Left lung (tissue), 10 donors: ENCODE measurements around the gene MBP. TPM values are rescaled to one million over a fixed set of nuclear protein-coding genes. Genes with fewer than 3 reads are reported as not detected.

ENCODE experiments used
- ATAC-seq: fragments of 200-7000 bp; cut with Tn5 transposase; one replicate; pipeline ENCODE4 v1.9.1; 2020; ENCODE audit warnings: moderate library complexity
- DNase-seq, 4 donors: peaks; one replicate each; pipeline ENCODE4 v3.0.0-alpha.2; 2013 to 2020
- H3K27ac ChIP-seq, 2 donors: fragments of 200-600 bp; sonication (generic) in 1 of 2; one replicate each; pipeline versions ENCODE4 v1.5.0 to v1.8.0; 2020 to 2021
- H3K27me3 ChIP-seq, 2 donors: fragments of 200-600 bp; sonication (generic) in 1 of 2; one replicate each; pipeline versions ENCODE4 v1.5.0 to v1.8.0; 2020 to 2021
- H3K36me3 ChIP-seq, 2 donors: fragments of 200-600 bp; sonication (generic) in 1 of 2; one replicate each; pipeline versions ENCODE4 v1.5.0 to v1.8.0; 2020 to 2021
- H3K4me1 ChIP-seq, 2 donors: fragments of 200-600 bp; one replicate each; pipeline ENCODE4 v1.8.0; 2021
- H3K4me3 ChIP-seq, 2 donors: fragments of 200-600 bp; sonication (generic) in 1 of 2; one replicate each; pipeline versions ENCODE4 v1.5.0 to v1.8.0; 2020 to 2021; ENCODE audit warnings: mild to moderate bottlenecking in 1 of 2
- H3K9me3 ChIP-seq, 2 donors: fragments of 200-600 bp; sonication (generic) in 1 of 2; one replicate each; pipeline versions ENCODE4 v1.5.0 to v1.8.0; 2020 to 2021
- CTCF ChIP-seq, 2 donors: fragments of 200-600 bp; sonication (generic) in 1 of 2; IDR thresholded peaks; one replicate each; pipeline versions ENCODE4 v1.5.0 to v1.8.0; 2021; ENCODE audit warnings: antibody characterized with exemption in 2 of 2
- intact Hi-C, 2 donors: fragments of 100-400 bp; cut with DNase I; formaldehyde crosslinking; loops; one replicate each; pipeline versions ENCODE4 v1.11.2 to v1.14.2; 2022
- polyA plus RNA-seq, 6 donors: library from polyadenylated mRNA; unstranded; fragments of 120-200 nt; gene quantifications; one replicate each; pipeline ENCODE4 v1.2.1, GENCODE V29; 2013; ENCODE audit not compliant: insufficient read length in 6 of 6
- total RNA-seq, 2 donors: library from RNA; stranded (reverse); fragmentation: NEBNext Ultra II Directional; extraction: Animal tissue kit (Norgen Biotek cat#: 25700); gene quantifications; one replicate each; pipeline ENCODE4 v1.2.1, GENCODE V29; 2021
- donor health status: DM: no; HTN: yes; CAD: no.
- donor health status: DM: no; HTN: no; CAD: no.

Gene MBP
- total and polyA plus RNA-seq, 8 donors: 8.8 to 56.7 (median 10.8) TPM

DNA sequence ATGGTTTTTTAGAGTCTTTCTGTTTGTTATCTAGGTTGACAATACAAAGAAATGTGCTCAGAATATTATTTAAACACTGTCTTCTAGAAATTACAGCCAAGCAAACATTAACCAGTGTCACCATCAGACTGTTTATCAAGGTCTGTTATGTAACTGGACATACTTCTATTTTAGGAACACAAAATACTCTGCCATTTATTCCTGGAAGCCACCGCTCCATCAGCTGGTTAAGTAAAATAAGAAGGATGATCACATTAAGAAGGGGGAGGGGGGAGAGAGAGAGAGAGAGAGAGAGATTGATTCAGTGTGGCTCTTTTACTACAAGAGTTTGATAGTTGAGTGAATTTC is 47.9 kb downstream of the MBP start:
- intact Hi-C loops: no loop called here
- no peak for ATAC-seq
- H3K36me3 ChIP-seq: peaks cover 0 to 12% of the 10 kb centered on the region in 2 donors
- no peaks in the 10 kb centered on the region for H3K27me3 ChIP-seq
- peaks cover 11 to 92% of the 10 kb centered on the region in 2 donors for H3K4me1 ChIP-seq
- H3K27ac ChIP-seq: peak overlapping the region in 1 of 2 donors; percentile 65
- no peak overlapping the region for H3K4me3 ChIP-seq
- no peak for DNase-seq
- TF ChIP-seq CTCF (IDR thresholded peaks at IDR 0.05): no peak
- no peaks in the 10 kb centered on the region for H3K9me3 ChIP-seq

GRCh38 chr18:77082316-77082955 is 50.1 kb downstream of the MBP start:
- H3K4me1 ChIP-seq: peaks cover 13 to 95% of the 10 kb centered on the region in 2 donors
- no peak for ATAC-seq
- H3K27me3 ChIP-seq: no peaks in the 10 kb centered on the region
- no peak for TF ChIP-seq CTCF (IDR thresholded peaks at IDR 0.05)
- H3K27ac ChIP-seq: peak overlapping the region in 1 of 2 donors; percentile 74
- H3K36me3 ChIP-seq: peaks cover 0 to 4% of the 10 kb centered on the region in 2 donors
- DNase-seq: no peak
- H3K4me3 ChIP-seq: no peak overlapping the region
- intact Hi-C loops: no loop called here
- no peaks in the 10 kb centered on the region for H3K9me3 ChIP-seq

DNA sequence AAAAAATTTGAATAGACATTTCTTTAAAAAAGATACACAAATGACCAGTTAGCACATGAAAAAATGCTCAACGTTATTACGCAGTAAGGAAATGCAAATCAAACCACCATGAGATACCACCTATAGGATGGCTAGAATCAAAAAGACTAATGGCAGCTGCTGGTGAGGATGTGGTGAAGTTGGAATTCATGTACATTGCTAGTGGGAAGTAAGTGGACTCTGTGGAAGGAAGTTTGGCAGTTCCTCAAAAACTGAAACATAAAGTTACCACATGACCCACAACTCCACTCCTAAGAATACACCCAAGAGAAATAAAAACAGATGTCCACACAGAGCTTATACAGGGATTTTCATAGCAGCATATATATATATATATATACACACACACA is 51.2 kb downstream of the MBP start:
- Histone ChIP-seq H3K4me1 (peaks cover 13 to 88% of the 10 kb centered on the region in 2 donors), H3K27ac (peak overlapping the region in 1 of 2 donors; percentile 74), H3K4me3 (no peak overlapping the region), H3K36me3 (no peaks in the 10 kb centered on the region), H3K9me3 (no peaks in the 10 kb centered on the region), H3K27me3 (no peaks in the 10 kb centered on the region)
- no peak for TF ChIP-seq CTCF (IDR thresholded peaks at IDR 0.05)
- DNase-seq (no peak), ATAC-seq (peak; percentile 12)
- intact Hi-C loops: no loop called here

GRCh38 chr18:77079954-77080682 is 52.5 kb downstream of the MBP start:
- H3K4me1 ChIP-seq: peaks cover 6 to 78% of the 10 kb centered on the region in 2 donors
- no peaks in the 10 kb centered on the region for H3K36me3 ChIP-seq
- H3K27me3 ChIP-seq: no peaks in the 10 kb centered on the region
- H3K27ac ChIP-seq: peak overlapping the region in 1 of 2 donors; percentile 74
- no peak for TF ChIP-seq CTCF (IDR thresholded peaks at IDR 0.05)
- H3K4me3 ChIP-seq: no peak overlapping the region
- intact Hi-C loops: no loop called here
- DNase-seq: no peak
- ATAC-seq: no peak
- no peaks in the 10 kb centered on the region for H3K9me3 ChIP-seq

DNA sequence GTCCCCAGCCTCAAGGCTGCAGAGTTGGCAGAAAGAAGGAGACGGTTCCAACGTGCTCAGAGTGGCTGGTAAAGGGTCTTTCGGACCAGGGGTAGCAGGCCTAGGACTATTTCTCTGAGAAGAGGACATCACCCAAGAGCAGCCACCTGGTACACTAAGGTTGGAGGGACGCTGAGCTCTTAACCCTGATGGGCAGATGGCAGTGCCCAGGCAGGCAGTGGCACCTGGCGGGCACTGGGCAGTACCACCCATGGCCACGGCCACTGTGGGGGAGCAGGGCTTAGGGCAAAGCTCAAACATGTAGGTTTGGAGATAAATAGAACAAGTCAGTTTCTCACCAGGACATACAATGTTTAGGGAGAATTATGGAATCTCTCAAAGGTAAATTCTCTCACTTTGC is 53.5 kb downstream of the MBP start:
- Histone ChIP-seq H3K4me3 (no peak overlapping the region), H3K4me1 (peaks cover 2 to 79% of the 10 kb centered on the region in 2 donors), H3K27me3 (no peaks in the 10 kb centered on the region), H3K36me3 (no peaks in the 10 kb centered on the region), H3K9me3 (no peaks in the 10 kb centered on the region), H3K27ac (peak overlapping the region in 1 of 2 donors; percentile 41)
- no peak for TF ChIP-seq CTCF (IDR thresholded peaks at IDR 0.05)
- intact Hi-C loops: no loop called here
- DNase-seq: no peak
- ATAC-seq: no peak
